Measurements from ENCODE around the gene ADAT3. TPM values are rescaled to one million over a fixed set of nuclear protein-coding genes. Genes with fewer than 3 reads are reported as not detected.

The ADAT3 gene
- total RNA-seq, 1 donor from 2014 or later = 5.7 TPM

GRCh38 chr19:1896508-1896907 lies 8.7 kb upstream of the ADAT3 start:
- H3K4me3 Mint-ChIP-seq (ENCODE audit: unreplicated experiment) = no peak overlapping the region
- Histone ChIP-seq H3K4me3 (ENCODE audit: insufficient read depth, low read depth, low read length) (no peak overlapping the region), H3K9ac (ENCODE audit: low read length) (no peak overlapping the region), H3K9me3 (ENCODE audit: insufficient read depth, low read depth, low read length) (no peaks in the 10 kb centered on the region), H3K27ac (ENCODE audit: low read depth, low read length) (no peak overlapping the region), H3K4me1 (ENCODE audit: insufficient read depth, low read length) (peaks cover 8% of the 10 kb centered on the region), H2AFZ (ENCODE audit: low read depth, low read length) (no peak overlapping the region), H3K27me3 (ENCODE audit: insufficient read depth, low read length) (no peaks in the 10 kb centered on the region), H3K79me2 (ENCODE audit: insufficient read depth, low read length) (no peaks in the 10 kb centered on the region), H3K4me2 (ENCODE audit: low read length) (no peak overlapping the region), H4K20me1 (ENCODE audit: insufficient read depth, low read length) (no peaks in the 10 kb centered on the region), H3K36me3 (ENCODE audit: insufficient read depth, low read length) (no peaks in the 10 kb centered on the region)
- no peaks in the 10 kb centered on the region for H3K9me3 Mint-ChIP-seq (ENCODE audit: unreplicated experiment)
- TF ChIP-seq EZH2 (IDR thresholded peaks at IDR 0.05; ENCODE audit: insufficient read depth, low read length) (no peak), CTCF (IDR thresholded peaks at IDR 0.05; ENCODE audit: insufficient read depth, low read depth, low read length) (no peak)
- H3K4me1 Mint-ChIP-seq (ENCODE audit: low read depth, unreplicated experiment) = peaks cover 2% of the 10 kb centered on the region
- no peak for FAIRE-seq
- H3K27ac Mint-ChIP-seq (ENCODE audit: unreplicated experiment) = no peak overlapping the region
- no peaks in the 10 kb centered on the region for H3K36me3 Mint-ChIP-seq (ENCODE audit: low read depth, unreplicated experiment)
- DNase-seq (ENCODE audit: low read depth) = no peak
- no peaks in the 10 kb centered on the region for H3K27me3 Mint-ChIP-seq (ENCODE audit: low read depth, unreplicated experiment)

GRCh38 chr19:1901940-1902404 lies 3.2 kb upstream of the ADAT3 start:
- Histone ChIP-seq H2AFZ (ENCODE audit: low read depth, low read length) (no peak overlapping the region), H3K9ac (ENCODE audit: low read length) (no peak overlapping the region), H3K27me3 (ENCODE audit: insufficient read depth, low read length) (no peaks in the 10 kb centered on the region), H3K4me2 (ENCODE audit: low read length) (no peak overlapping the region), H3K79me2 (ENCODE audit: insufficient read depth, low read length) (peaks cover 14% of the 10 kb centered on the region), H3K4me3 (ENCODE audit: insufficient read depth, low read depth, low read length) (no peak overlapping the region), H3K9me3 (ENCODE audit: insufficient read depth, low read depth, low read length) (no peaks in the 10 kb centered on the region), H3K36me3 (ENCODE audit: insufficient read depth, low read length) (no peaks in the 10 kb centered on the region), H4K20me1 (ENCODE audit: insufficient read depth, low read length) (no peaks in the 10 kb centered on the region), H3K27ac (ENCODE audit: low read depth, low read length) (no peak overlapping the region), H3K4me1 (ENCODE audit: insufficient read depth, low read length) (peaks cover 13% of the 10 kb centered on the region)
- Mint-ChIP-seq H3K4me1 (ENCODE audit: low read depth, unreplicated experiment) (peaks cover 2% of the 10 kb centered on the region), H3K4me3 (ENCODE audit: unreplicated experiment) (no peak overlapping the region), H3K9me3 (ENCODE audit: unreplicated experiment) (no peaks in the 10 kb centered on the region), H3K27ac (ENCODE audit: unreplicated experiment) (no peak overlapping the region), H3K27me3 (ENCODE audit: low read depth, unreplicated experiment) (no peaks in the 10 kb centered on the region), H3K36me3 (ENCODE audit: low read depth, unreplicated experiment) (no peaks in the 10 kb centered on the region)
- FAIRE-seq (no peak), DNase-seq (ENCODE audit: low read depth) (no peak)
- TF ChIP-seq CTCF (IDR thresholded peaks at IDR 0.05; ENCODE audit: insufficient read depth, low read depth, low read length) = no peak
- no peak for TF ChIP-seq EZH2 (IDR thresholded peaks at IDR 0.05; ENCODE audit: insufficient read depth, low read length)

GRCh38 chr19:1902923-1903322 lies 2.3 kb upstream of the ADAT3 start:
- Histone ChIP-seq H3K27ac (ENCODE audit: low read depth, low read length) (no peak overlapping the region), H3K79me2 (ENCODE audit: insufficient read depth, low read length) (peaks cover 24% of the 10 kb centered on the region), H3K36me3 (ENCODE audit: insufficient read depth, low read length) (no peaks in the 10 kb centered on the region), H3K27me3 (ENCODE audit: insufficient read depth, low read length) (no peaks in the 10 kb centered on the region), H3K4me1 (ENCODE audit: insufficient read depth, low read length) (peaks cover 5% of the 10 kb centered on the region), H3K4me2 (ENCODE audit: low read length) (no peak overlapping the region), H2AFZ (ENCODE audit: low read depth, low read length) (no peak overlapping the region), H4K20me1 (ENCODE audit: insufficient read depth, low read length) (peaks cover 9% of the 10 kb centered on the region), H3K9me3 (ENCODE audit: insufficient read depth, low read depth, low read length) (no peaks in the 10 kb centered on the region), H3K9ac (ENCODE audit: low read length) (no peak overlapping the region), H3K4me3 (ENCODE audit: insufficient read depth, low read depth, low read length) (no peak overlapping the region)
- Mint-ChIP-seq H3K27ac (ENCODE audit: unreplicated experiment) (no peak overlapping the region), H3K9me3 (ENCODE audit: unreplicated experiment) (no peaks in the 10 kb centered on the region), H3K4me3 (ENCODE audit: unreplicated experiment) (no peak overlapping the region), H3K36me3 (ENCODE audit: low read depth, unreplicated experiment) (no peaks in the 10 kb centered on the region), H3K4me1 (ENCODE audit: low read depth, unreplicated experiment) (no peaks in the 10 kb centered on the region), H3K27me3 (ENCODE audit: low read depth, unreplicated experiment) (no peaks in the 10 kb centered on the region)
- TF ChIP-seq EZH2 (IDR thresholded peaks at IDR 0.05; ENCODE audit: insufficient read depth, low read length) = no peak
- no peak for TF ChIP-seq CTCF (IDR thresholded peaks at IDR 0.05; ENCODE audit: insufficient read depth, low read depth, low read length)
- DNase-seq (ENCODE audit: low read depth) (no peak), FAIRE-seq (no peak)
